DMS53 treated with DMSO at 0.1 percent for 48 hours (cell line): ENCODE data around the gene IL18BP.

Experiments
- DNase-seq: peaks from one replicate; lab custom pipeline; 2025; ENCODE audit not compliant: unreplicated experiment; lab: John Stamatoyannopoulos, UW

IL18BP gene

DNA sequence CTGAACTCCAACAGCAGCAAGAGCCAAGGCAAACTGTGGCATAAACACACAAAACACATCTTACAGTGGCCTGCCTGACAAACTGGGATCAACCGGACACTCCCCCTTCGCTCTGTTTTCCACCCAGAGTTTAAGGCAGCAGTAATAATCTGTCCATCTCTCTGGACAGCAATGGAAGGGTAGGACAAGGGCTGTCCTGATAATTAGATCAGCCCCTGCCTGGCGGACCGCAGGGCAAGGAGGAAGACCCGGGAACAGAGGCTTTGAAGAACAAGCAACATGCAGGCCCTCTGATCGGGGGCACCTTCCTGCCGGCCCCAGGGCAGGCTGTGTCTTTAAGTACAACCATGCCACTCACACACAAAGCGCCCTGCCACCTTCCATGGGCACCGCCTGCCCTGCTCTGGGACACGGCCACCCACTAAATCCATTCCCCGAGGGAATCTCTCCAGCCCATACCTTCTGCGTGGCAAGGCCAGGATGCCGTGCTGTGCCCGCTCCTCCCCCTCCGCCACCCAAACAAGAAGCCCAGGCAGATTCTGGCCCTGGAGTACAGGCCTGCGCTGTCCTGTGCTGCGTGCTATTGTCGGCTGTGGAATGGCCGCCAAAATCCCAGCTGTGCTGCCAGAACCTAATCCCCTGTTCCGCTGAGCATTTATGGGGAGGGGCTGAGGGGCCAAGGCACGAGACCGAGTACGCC, 42.8 kb downstream of the IL18BP start:
- DNase-seq: peak; percentile 80

GRCh38 chr11:72042064-72042745, 43.5 kb downstream of the IL18BP start:
- peak; percentile 21 for DNase-seq

DNA sequence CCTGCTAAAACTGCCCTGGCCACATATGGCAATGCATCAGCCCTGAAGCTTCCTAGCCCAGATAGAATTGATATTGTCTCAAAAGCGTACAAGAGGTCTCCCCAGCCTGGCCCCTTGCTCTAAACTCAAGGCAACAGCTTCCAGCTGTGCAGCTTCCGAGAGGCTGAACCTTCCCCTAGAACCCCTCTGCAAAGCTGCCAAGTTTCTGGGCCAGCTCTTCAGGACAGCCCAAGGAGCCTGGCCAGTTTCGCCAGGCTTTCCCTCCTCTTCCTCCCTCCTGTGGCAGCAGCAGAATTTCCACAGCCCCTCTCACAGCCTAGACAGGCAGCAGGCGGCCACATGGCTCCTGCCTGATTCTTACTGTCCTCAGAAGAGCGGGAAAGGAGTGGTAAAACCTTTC, 47.1 kb downstream of the IL18BP start:
- DNase-seq: no peak

- DNase-seq: no peak
Observed at GRCh38 chr11:72048766-72049460, 50.2 kb downstream of the IL18BP start.
